Hepatocyte (in vitro differentiated cells): ENCODE measurements around the gene GRID1.

Experiments
- CTCF ChIP-seq: fragments of 200-600 bp; sonication (generic); IDR thresholded peaks from 2 replicates; pipeline ENCODE4 v1.5.1; 2016; ENCODE audit warnings: antibody characterized with exemption, mild to moderate bottlenecking; ENCODE audit not compliant: poor library complexity
- EZH2 ChIP-seq: fragments of 200-600 bp; sonication (generic); IDR thresholded peaks from 2 replicates; pipeline ENCODE4 v1.6.1; 2016; ENCODE audit warnings: antibody characterized with exemption, mild to moderate bottlenecking, borderline replicate concordance
- EZH2phosphoT487 ChIP-seq: fragments of 200-600 bp; sonication (generic); IDR thresholded peaks from one replicate; pipeline ENCODE4 v1.6.1; 2018; ENCODE audit warnings: antibody characterized with exemption, mild to moderate bottlenecking, low read depth, moderate library complexity; ENCODE audit not compliant: unreplicated experiment, severe bottlenecking

DNA sequence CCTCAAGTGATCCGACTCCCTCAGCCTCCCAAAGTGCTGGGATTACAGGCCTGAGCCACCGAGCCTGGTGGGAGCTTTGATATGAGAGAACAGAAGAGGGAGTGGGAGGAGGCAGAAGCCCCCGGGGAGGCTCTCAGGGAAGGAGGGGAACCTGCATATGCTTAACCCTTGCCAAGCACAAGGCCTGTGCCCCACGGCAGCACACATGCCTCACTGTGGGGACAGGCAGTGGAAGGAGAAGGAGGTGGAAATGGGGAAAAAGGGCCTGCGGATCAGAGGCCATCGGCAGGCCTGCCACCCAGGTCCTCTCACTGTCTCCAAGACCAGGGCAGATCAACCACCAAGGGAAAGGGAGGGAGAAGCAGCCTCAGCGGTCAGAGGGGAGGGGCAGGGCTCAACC, 7.2 kb upstream of the GRID1 start:
- no peak for TF ChIP-seq CTCF
- no peak for TF ChIP-seq EZH2phosphoT487
- no peak for TF ChIP-seq EZH2
